Endothelial cell (in vitro differentiated cells): ENCODE data around the gene PROM1. TPM values are rescaled to one million over a fixed set of nuclear protein-coding genes. Genes with fewer than 3 reads are reported as not detected.

Experiments used
- DNase-seq: peaks from one replicate; pipeline ENCODE4 v3.0.0; 2021; ENCODE audit warnings: low spot score
- H3K27ac Mint-ChIP-seq: one replicate; pipeline ENCODE4 v1.8.0; 2021; ENCODE audit warnings: mixed read lengths, inconsistent platforms; ENCODE audit not compliant: unreplicated experiment
- H3K27me3 Mint-ChIP-seq: one replicate; pipeline ENCODE4 v1.8.0; 2021; ENCODE audit warnings: mild to moderate bottlenecking, moderate library complexity, mixed read lengths, inconsistent platforms; ENCODE audit not compliant: unreplicated experiment
- H3K36me3 Mint-ChIP-seq: one replicate; pipeline ENCODE4 v1.8.0; 2021; ENCODE audit warnings: mild to moderate bottlenecking, low read depth, mixed read lengths, inconsistent platforms; ENCODE audit not compliant: unreplicated experiment
- H3K4me1 Mint-ChIP-seq: one replicate; pipeline ENCODE4 v1.8.0; 2021; ENCODE audit warnings: mild to moderate bottlenecking, mixed read lengths, inconsistent platforms; ENCODE audit not compliant: unreplicated experiment
- H3K4me3 Mint-ChIP-seq: one replicate; pipeline ENCODE4 v1.8.0; 2021; ENCODE audit warnings: mild to moderate bottlenecking, mixed read lengths, inconsistent platforms; ENCODE audit not compliant: unreplicated experiment
- H3K9me3 Mint-ChIP-seq: one replicate; pipeline ENCODE4 v1.8.0; 2021; ENCODE audit warnings: mixed read lengths, inconsistent platforms; ENCODE audit not compliant: unreplicated experiment
- total RNA-seq: library from RNA; stranded (reverse); fragmentation: NEBNext Ultra II Directional; extraction: Animal tissue kit (Norgen Biotek cat#: 25700); gene quantifications from one replicate; pipeline ENCODE4 v1.2.1, GENCODE V29; 2021; ENCODE audit not compliant: unreplicated experiment
- TF ChIP-seq, protein P1 (sequence below): fragments of 200-600 bp; sonication (generic); IDR thresholded peaks from one replicate; pipeline ENCODE4 v1.5.0; 2021; ENCODE audit warnings: antibody characterized with exemption; ENCODE audit not compliant: unreplicated experiment

Gene PROM1
- total RNA-seq, 1 donor from 2014 or later = 12.2 TPM

DNA sequence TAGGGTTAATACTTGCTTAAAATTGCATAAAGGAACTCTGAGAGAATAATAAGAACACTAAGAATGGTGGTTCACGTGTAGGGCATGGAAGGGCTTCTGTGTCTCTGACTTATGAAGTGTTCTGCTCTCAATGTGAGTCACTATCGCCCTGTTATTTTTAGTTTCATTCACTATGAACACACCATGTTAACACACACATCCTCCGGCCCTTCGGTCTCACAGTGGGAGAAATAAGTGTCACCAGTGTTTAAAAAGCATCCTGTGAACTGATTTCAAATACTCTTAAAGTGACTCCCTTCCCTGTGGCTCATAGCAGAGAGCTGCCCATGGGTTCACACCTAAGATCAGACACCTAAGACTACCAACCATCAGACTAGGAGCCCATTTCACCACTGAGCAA lies 87.0 kb downstream of the PROM1 start:
- no peak for DNase-seq
- H3K4me1 Mint-ChIP-seq = no peaks in the 10 kb centered on the region
- H3K27me3 Mint-ChIP-seq = no peaks in the 10 kb centered on the region
- no peak overlapping the region for H3K27ac Mint-ChIP-seq
- no peak overlapping the region for H3K4me3 Mint-ChIP-seq
- TF ChIP-seq, protein P1, sequence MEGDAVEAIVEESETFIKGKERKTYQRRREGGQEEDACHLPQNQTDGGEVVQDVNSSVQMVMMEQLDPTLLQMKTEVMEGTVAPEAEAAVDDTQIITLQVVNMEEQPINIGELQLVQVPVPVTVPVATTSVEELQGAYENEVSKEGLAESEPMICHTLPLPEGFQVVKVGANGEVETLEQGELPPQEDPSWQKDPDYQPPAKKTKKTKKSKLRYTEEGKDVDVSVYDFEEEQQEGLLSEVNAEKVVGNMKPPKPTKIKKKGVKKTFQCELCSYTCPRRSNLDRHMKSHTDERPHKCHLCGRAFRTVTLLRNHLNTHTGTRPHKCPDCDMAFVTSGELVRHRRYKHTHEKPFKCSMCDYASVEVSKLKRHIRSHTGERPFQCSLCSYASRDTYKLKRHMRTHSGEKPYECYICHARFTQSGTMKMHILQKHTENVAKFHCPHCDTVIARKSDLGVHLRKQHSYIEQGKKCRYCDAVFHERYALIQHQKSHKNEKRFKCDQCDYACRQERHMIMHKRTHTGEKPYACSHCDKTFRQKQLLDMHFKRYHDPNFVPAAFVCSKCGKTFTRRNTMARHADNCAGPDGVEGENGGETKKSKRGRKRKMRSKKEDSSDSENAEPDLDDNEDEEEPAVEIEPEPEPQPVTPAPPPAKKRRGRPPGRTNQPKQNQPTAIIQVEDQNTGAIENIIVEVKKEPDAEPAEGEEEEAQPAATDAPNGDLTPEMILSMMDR = no peak
- no peaks in the 10 kb centered on the region for H3K36me3 Mint-ChIP-seq
- H3K9me3 Mint-ChIP-seq = no peaks in the 10 kb centered on the region

DNA sequence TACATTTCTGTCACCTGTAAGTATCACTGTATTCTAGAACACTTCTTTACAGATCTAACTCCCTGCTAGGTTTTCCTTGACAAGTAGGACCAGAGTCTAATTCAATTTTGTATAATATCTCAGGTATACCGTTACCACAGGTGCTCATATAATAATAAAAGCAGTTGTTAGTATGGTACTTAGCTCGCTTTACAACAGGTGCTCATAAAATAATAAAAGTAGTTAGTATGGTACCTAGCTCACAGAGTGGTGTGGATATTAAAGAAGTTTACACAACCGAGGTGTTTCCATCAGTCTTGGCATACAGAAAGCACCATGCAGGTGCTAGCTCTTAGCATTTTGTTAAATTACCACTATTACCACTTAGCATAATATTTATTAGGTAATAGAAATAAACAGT lies 88.0 kb downstream of the PROM1 start:
- DNase-seq = no peak

DNA sequence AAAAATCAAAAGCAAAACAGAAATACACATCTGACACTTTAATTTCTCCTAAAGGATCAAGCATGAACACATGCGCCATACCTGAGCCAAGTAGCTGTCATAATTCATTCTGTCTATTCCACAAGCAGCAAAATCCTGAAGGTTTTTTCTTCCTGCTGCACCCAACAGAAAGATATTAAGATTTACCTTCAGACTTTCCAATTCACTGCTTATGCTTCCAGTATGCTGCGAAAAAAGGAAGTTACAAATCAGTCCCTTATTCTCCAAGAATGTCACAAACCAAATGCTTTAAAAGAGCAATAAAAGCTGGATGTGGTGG lies 91.7 kb downstream of the PROM1 start:
- no peaks in the 10 kb centered on the region for H3K36me3 Mint-ChIP-seq
- TF ChIP-seq, protein P1 = no peak
- H3K4me3 Mint-ChIP-seq = no peak overlapping the region
- no peak for DNase-seq
- H3K4me1 Mint-ChIP-seq = no peaks in the 10 kb centered on the region
- H3K9me3 Mint-ChIP-seq = no peaks in the 10 kb centered on the region
- peaks cover 2% of the 10 kb centered on the region for H3K27me3 Mint-ChIP-seq
- no peak overlapping the region for H3K27ac Mint-ChIP-seq

More for the DNA sequence above, 88.0 kb downstream of the PROM1 start:
- Mint-ChIP-seq H3K4me3 (no peak overlapping the region), H3K27me3 (no peaks in the 10 kb centered on the region), H3K4me1 (no peaks in the 10 kb centered on the region), H3K27ac (no peak overlapping the region), H3K36me3 (no peaks in the 10 kb centered on the region), H3K9me3 (no peaks in the 10 kb centered on the region)
- TF ChIP-seq, protein P1 = no peak

DNA sequence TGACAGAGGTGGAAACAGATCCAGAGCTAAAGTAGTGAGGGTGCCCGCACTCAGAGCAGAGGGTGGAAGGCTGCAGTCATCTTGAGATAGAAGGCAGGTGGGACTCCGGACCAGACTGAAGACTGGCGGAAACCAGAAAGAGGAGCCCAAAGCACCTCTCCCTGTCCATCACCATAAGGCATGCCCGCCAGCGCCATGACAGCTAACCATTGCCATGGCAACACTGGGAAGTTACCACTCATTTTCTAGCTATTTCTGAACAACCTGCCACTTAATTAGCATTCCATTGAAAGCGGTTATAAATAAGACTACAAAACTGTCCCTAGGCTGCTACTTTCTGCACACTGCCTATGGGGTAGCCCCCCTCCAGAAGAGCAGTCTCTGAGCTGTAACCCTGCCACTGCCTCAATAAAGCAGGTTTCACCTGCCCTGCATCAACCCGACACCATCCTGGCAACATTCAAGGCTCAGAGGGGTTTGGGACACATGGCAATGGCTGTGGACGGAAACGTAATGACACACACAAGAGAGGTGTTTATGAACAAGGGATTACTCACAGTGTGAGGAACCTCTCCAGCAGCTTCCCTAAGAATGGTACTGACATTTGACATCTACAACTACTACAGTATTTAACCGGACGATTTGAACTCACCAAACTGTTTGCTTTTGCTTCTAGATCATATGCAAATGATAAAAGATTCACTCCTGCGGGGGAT lies 93.1 kb downstream of the PROM1 start:
- no peaks in the 10 kb centered on the region for H3K4me1 Mint-ChIP-seq
- no peak for DNase-seq
- no peaks in the 10 kb centered on the region for H3K9me3 Mint-ChIP-seq
- no peak overlapping the region for H3K27ac Mint-ChIP-seq
- no peak overlapping the region for H3K4me3 Mint-ChIP-seq
- TF ChIP-seq, protein P1 = no peak
- peaks cover 2% of the 10 kb centered on the region for H3K27me3 Mint-ChIP-seq
- no peaks in the 10 kb centered on the region for H3K36me3 Mint-ChIP-seq

DNA sequence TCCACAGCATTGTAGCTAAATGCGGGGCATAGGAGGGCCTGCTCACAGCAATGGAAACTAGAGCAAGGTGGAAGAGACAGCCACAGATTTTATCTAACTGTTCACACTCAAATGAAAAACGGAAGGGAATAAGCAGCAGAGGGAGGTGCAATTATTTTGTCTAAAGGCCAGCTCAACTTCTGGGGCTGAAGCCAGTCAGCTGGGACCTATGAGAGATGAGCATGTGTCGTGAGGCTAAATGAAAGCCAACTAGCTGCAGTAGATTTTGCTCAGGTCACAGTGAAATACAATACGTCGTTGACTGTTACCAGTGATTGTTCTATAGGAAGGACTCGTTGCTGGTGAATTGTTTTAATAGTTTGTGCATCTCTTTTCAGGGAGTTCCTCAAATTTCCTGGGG lies 94.4 kb downstream of the PROM1 start:
- TF ChIP-seq, protein P1 = no peak
- no peak overlapping the region for H3K27ac Mint-ChIP-seq
- DNase-seq = no peak
- H3K27me3 Mint-ChIP-seq = peaks cover 2% of the 10 kb centered on the region
- H3K36me3 Mint-ChIP-seq = no peaks in the 10 kb centered on the region
- no peaks in the 10 kb centered on the region for H3K9me3 Mint-ChIP-seq
- no peaks in the 10 kb centered on the region for H3K4me1 Mint-ChIP-seq
- H3K4me3 Mint-ChIP-seq = no peak overlapping the region
